Activated T-cell treated with anti-CD3 and anti-CD28 coated beads for 4 hours (primary cell): ENCODE data around the gene SERINC5.
"Not testable (repeated sequence)": the region's sequence is repeated elsewhere in the genome, so short reads cannot be mapped to it uniquely, and the experiment has no call there.

Experiments
- DNase-seq: peaks from one replicate; pipeline ENCODE4 v3.0.0-alpha.2; 2020

Gene SERINC5

DNA sequence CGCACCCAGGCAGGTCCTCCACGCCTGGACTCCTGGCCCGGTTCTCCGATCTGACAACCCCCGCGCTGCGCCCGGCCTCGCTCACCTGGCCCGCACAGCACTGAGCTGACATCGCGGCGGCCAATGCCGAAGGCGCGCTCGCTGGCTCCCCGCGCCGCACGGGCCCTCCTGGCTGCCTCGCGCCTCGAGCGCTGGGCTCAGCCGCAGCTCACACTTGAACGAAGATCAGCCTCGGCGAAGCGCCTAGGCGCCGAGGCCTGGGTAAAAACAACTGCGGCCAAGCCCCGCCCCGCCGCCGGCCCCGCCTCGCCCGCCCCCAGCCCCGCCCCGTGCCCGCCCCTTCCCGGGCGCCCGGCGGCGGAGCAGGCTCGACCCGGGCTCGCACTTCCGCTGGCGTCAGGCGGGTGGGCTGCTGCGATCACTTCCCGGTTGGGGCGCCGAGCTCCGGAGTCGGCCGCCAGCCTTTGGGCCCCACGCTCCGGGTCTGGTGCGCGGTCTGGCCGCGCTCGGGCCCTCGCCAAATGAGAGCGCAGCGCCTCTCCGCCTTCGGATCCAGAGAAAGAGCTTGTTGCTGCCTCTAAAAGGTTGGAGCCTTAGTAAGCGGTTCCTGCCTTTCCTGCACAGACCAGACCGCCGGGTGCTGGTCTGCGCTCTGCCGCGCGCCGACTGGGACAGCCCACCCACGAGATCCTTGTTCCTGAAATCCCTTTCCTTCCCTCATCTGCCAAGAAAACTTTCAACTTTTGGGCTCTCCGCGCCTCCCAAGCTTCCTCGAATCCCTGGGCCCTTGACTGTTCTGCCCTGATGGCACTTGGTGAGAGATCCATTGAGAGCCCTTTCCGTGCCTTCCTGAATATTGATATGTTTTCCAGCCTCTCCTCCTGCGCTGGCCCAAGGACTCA lies at the start of gene SERINC5:
TSS of gene SERINC5 (minus strand) at position 238 of the 902 bp plus-strand sequence. CDS start at position 112, 126 bp downstream.
- DNase-seq = peak; percentile 74

DNA sequence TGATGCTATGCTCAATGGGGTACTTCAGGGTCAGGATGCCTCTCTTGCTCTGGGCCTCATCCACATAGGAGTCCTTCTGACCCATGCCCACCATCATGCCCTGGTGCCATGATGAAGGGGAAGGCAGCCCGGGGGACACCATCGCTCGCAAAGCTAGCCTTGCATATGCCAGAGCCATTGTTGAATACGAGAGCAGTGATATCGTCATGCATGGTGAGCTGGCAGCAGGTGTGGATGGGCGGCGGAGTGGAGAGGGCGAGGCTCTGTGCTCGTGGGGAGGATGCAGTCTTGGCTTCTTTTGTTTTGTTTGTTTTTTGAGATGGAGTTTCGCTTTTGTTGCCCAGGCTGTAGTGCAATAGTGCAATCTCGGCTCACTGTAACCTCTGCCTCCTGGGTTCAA lies 46.8 kb upstream of the SERINC5 start:
- no peak for DNase-seq

DNA sequence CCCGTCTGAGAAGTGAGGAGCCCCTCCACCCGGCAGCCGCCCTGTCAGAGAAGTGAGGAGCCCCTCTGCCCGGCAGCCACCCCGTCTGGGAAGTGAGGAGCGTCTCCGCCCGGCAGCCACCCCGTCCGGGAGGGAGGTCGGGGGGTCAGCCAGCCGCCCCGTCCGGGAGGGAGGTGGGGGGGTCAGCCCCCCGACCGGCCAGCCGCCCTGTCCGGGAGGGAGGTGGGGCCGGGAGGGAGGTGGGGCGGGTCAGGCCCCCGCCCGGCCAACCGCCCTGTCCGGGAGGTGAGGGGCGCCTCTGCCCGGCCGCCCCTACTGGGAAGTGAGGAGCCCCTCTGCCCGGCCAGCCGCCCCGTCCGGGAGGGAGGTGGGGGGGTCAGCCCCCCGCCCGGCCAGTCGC lies 45.5 kb upstream of the SERINC5 start:
- DNase-seq = not testable (repeated sequence)

DNA sequence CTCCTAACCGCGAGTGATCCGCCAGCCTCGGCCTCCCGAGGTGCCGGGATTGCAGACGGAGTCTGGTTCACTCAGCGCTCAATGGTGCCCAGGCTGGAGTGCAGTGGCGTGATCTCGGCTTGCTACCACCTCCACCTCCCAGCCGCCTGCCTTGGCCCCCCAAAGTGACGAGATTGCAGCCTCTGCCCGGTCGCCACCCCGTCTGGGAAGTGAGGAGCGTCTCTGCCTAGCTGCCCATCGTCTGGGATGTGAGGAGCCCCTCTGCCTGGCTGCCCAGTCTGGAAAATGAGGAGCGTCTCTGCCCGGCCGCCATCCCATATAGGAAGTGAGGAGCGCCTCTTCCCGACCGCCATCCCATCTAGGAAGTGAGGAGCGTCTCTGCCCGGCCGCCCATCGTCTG lies 44.9 kb upstream of the SERINC5 start:
- DNase-seq = not testable (repeated sequence)

DNA sequence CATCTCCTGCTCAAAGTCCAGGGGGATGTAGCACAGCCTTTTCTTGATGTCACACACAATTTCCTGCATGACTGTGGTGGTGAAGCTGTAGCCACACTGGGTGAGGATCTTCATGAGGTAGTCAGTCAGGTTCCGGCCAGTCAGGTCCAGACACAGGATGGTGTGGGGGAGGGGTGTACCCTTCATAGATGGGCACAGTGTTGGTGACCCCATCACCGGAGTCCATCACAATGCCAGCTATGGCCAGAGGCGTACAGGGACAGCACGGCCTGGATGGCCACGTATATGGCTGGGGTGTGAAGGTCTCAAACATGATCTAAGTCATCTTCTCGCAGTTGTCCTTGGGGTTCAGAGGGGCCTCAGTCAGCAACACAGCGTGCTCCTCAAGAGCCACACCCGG lies 44.3 kb upstream of the SERINC5 start:
- no peak for DNase-seq

DNA sequence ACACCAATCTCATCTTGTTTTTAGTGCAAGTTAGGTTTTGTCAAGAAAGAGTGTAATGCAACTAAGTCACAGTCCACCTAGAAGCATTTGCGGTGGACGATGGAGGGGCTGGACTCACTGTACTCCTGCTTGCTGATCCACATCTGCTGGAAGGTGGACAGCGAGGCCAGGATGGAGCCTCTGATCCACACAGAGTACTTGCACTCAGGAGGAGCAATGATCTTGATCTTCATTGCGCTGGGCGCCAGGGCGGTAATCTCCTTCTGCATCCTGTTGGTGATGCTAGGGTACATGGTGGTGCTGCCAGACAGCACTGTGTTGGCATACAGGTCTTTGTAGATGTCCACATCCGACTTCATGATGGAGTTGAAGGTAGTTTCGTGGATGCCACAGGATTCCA lies 43.8 kb upstream of the SERINC5 start:
- no peak for DNase-seq

DNA sequence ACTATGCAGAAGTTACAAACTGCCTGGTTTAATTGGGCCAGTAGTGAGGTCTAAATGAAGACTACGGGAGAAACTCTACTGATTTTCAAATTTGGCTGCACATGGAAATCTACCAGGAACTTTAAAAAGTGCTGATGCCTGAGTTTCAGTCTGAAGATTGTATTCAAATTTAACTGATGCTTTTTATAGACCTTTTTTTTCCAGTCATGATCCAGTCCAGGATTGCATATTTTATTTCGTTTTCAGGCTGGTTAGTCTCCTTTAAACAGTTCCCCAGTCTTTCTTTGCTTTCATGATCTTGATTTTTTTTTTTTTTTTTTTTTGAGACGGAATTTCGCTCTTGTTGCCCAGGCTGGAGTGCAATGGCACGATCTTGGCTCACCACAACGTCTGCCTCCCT lies 40.3 kb upstream of the SERINC5 start:
- no peak for DNase-seq

DNA sequence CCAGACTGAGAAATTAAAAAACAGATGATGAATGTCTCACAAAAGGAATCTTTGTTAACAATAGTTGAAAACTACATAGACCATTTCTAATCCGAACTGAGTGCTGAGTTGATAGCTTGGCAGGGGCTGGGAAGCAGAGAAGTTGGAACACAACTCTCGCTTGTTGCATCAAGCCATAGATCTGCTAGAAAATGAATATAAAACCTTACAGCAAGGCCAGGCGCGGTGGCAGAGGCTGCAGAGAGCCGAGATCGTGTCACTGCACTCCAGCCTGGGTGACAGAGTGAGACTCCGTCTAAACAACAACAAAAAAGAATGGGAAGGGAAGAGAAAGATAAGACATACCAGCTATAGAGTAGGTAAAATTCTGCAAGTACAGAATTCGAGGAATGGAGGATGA lies 35.9 kb upstream of the SERINC5 start:
- no peak for DNase-seq

DNA sequence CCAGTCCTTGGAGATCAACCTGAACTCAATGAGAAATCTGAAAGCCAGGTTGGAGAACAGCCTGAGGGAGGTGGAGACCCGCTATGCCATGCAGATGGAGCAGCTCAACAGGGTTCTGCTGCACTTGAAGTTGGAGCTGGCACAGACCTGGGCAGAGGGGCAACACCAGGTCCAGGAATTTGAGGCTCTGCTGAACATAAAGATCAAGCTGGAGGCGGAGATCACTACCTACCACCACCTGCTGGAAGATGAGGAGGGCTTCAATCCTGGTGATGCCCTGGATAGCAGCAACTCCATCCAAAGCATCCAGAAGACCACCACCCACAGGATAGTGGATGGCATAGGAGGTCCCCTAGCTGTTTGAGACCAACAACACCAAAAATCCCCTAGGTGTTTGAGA lies 33.5 kb upstream of the SERINC5 start:
- no peak for DNase-seq

DNA sequence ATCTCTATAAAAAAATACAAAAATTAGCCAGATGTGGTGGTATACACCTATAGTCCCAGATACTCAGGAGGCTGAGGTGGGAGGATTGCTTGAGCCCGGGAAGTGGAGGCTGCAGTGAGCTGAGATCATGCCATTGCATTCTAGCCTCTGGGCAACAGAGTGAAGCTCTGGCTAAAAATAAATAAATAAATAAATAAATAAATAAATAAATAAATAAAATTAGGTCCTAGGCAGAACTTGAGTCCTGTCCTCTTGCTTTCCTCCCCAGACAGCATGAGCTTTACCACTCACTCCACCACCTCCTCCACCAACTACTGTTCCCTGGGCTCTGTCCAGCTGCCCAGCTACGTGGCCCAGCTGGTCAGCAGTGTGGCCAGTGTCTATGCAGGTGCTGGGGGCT lies 32.3 kb upstream of the SERINC5 start:
- no peak for DNase-seq

DNA sequence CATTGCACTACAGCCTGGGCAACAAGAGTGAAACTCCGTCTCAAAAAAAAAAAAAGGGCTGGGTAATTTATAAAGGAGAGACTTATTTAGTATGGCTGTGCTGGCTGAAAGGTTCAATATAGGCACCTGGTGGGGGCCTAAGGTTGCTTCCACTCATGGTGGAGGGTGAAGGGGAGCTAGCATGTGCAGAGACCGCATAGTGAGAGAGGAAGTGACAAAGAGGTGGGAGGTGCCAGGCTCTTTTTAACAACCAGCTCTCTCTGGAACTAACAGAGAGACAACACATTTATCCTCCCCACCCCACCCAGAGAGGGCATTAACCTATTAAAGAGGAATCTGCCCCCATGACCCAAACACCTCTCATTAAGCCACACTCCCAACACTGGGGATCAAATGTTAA lies 28.9 kb upstream of the SERINC5 start:
- DNase-seq = no peak

DNA sequence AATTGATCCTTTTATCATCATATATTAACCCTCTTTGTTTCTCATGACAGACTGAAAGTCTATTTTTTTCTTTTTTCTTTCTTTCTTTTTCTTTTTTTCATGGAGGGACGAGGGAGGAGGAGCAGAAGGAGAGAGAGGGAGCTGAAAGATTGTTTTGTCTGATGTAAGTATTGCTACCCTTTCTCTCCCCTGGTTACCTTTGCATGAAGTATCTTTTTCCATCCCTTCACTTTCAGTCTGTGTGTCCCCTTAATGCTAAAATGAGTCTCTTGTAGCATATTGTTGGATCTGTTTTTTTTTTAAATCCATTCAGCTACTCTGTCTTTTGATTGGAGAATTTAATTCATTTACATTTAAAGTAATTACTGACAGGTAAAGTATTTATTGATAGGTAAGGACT lies 27.5 kb upstream of the SERINC5 start:
- no peak for DNase-seq

DNA sequence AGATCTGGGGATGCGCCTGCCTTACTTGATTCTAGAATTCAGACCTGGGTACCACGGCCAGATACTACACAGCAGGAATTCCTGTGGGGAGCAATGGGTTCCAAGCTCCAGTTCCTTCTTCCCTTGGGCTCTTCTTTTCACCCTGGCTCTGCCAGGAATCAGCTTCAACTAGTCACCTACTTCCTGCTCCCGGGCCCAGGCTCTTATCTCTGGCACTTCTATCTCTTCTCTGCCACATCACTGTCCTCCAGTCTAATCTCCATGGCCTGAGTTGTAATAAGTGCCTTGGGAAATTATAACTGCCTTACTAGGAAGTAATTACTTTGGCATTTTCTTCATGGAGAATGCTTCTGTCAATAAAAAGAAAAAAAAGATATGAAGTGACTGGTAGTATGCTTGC lies 26.2 kb upstream of the SERINC5 start:
- DNase-seq = no peak

DNA sequence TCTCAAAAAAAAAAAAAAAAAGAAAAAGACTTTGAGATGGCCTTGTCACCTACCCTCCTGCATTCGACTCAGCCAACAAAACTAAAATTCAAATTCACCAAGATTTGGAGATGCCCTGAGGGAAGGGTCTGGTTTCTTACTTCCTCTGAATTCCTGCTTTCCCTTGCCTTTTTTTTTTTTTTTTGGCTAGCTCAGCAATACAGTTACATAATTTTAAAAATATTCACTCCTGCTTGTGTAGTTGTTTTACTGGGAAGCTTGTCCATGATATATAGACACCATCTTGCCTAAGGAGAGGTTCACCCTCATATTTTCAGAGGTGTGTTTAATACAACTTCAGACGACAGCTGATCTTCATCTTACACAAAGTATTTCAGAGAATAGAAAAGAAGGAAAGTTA lies 21.3 kb upstream of the SERINC5 start:
- DNase-seq = no peak

DNA sequence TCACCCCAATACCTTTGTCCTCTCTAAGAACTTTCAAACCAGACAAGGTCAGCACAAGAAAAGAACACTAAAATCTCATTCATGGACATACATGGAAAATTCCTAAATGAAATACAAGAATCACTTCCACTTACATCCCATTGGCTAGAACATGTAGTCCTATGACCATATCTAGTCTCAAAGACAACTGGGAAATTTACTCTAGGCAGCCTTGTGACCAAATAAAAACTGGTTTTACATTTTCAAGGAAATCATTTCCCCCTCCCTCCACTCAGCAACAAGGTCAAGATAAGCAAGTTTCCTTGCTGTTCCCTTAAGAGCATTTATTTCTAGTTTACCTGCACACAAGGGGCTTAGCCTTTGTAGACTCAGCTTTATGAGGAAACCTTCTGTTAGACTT lies 20.3 kb upstream of the SERINC5 start:
- no peak for DNase-seq

DNA sequence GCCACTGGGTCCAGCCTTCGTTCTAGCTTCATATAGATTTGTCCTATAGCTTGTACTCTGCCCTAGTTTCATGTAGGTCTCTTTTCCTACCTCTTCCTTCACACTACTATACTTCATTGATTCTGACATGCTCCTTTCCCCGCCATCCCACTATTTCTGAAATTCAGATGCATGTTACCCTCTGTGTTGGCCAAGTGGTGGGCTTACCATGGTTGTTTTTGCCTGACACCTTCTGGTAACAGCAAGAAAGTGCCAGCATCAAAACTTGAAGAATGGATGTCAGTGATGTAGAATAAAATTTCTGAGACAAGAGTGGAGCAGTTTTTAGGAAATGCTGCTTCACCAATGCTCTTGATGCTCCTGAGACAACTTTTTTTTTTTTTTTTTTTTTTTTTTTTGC lies 19.5 kb upstream of the SERINC5 start:
- no peak for DNase-seq

DNA sequence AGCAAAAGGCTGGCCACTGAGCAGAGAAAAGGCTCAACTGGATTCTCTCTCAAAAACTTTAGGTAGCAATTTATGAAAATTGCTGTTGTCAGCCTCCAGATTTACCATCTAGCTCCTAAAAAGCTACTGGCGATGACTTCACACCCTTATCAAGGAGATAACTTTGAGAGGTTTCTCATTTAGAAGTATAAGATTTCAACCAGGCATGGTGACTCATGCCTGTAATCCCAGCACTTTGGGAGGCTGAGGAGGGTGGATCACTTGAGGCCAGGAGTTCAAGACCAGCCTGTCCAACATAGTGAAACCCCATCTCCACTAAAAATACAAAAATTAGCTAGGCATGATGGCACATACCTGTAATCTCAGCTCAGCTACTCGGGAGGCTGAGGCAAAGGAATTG lies 14.7 kb upstream of the SERINC5 start:
- not testable (repeated sequence) for DNase-seq

DNA sequence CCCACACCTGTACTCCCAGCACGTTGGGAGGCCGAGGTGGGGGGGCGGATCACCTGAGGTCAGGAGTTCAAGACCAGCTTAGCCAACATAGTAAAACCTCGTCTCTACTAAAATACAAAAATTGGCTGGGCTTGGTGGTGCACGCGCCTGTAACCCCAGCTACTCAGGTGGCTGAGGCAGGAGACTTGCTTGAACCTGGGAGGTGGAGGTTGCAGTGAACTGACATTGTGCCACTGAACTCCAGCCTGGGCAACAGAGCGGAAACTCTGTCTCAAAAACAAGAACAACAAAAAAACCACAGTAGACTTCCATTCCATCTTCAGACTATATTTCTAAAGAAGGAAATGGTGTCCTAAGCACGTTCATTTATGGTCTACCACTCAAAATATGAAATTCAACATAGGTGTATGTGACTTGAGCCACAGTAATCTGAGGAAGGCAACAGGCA lies 14.2 kb upstream of the SERINC5 start:
- DNase-seq = no peak

DNA sequence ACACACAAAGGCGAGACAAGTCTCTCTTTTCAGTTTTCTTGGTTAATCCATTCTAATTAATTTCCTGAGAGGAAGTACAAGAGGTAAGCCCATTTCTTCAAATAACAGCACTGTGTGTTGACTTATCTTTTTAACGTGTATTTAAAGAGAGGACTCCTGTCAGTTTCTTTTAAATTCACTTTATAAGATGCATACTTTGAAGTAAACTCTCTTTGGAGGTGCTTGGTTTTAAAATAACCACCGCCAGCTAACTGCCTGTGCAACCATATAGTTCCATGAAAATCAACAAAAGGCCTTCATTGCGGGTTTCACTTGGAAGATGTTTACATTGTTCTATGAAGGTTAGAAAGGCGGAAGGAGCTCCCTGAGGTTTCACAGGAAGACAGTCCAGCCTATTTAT lies 13.1 kb upstream of the SERINC5 start:
- no peak for DNase-seq

DNA sequence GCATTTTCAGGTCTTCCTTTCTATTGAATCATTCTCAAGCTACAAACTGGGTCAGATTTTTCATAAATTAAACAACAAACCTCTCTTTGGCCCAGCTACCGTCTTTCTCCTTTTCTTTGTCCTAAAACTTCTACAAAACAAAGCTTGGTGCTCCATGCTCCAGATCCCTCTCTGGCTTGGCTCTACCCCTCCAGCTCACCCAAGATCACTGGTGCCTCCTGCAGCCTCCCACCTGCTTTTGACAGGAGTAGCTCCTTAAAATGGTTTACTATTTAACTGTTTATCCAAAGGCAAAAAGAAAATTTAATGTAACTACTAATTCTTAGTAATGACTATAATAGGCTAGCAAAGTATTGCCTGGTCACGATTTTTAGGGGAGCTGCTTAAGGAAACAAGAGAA lies 10.7 kb upstream of the SERINC5 start:
- no peak for DNase-seq

DNA sequence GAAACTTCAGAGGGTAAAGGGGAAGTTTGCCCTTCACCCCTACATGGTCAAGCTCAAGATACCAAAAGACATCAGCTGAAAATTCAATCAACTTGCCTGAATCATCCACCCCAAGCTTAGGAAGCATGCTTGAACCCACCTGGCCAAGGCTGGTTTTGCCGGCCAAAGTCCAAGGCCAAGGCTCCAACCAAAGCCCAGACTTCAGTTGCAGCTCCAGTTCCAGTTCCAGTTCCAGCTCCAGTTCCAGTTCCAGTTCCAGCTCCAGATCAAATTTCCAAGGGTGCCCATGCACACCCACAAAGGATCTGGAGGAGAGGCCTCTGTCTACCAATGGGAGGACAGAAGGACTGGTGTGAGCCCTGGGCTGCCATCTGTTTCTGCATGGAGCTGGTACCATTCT lies 4.6 kb upstream of the SERINC5 start:
- DNase-seq = no peak

DNA sequence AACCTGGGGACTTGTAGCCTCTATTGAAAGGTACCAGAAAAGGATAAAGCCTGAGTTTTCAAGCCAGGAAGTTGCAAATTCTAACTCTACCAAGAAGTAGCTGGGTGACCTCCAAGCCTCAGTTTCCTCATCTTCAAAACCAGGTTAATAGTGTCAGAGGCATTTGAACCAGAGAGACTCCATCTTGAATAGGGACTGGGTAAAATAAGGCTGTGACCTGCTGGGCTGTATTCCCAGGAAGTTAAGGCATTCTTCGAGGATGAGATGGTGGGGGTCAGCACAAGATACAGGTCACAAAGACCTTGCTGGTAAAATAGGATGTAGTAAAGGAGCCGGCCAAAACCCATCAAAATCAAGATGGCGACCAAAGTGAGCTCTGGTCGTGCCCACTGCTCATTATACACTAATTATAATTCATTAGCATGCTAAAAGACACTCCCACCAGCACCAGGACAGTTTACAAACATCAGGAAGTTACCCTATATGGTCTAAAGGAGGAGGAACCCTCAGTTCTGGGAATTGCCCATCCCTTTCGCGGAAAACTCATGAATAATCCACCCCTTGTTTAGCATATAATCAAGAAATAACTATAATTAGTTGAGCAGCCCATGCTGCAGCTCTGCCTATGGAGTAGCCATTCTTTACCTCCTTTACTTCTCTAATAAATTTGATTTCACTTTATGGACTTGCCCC lies 3.8 kb upstream of the SERINC5 start:
- DNase-seq = no peak

DNA sequence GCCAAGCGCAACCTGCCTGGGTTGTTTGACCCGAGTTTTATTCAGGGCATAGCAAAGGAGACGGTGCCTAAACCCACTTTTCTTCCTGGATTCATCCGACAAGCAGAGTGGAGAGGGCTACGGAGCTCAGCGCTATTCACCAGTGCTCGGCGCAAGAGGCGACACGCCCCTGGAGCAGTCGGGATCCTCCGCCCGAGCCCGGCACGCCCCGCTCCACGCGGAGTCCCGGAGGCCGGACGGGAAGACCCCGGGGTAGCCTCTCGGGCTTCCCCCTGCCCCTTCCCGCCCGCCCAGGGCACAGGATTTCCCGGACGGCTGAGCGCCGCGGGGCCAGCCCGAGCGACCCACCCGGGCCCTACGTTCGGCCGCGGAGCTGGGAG lies 427 bp downstream of the SERINC5 start:
- DNase-seq = no peak

DNA sequence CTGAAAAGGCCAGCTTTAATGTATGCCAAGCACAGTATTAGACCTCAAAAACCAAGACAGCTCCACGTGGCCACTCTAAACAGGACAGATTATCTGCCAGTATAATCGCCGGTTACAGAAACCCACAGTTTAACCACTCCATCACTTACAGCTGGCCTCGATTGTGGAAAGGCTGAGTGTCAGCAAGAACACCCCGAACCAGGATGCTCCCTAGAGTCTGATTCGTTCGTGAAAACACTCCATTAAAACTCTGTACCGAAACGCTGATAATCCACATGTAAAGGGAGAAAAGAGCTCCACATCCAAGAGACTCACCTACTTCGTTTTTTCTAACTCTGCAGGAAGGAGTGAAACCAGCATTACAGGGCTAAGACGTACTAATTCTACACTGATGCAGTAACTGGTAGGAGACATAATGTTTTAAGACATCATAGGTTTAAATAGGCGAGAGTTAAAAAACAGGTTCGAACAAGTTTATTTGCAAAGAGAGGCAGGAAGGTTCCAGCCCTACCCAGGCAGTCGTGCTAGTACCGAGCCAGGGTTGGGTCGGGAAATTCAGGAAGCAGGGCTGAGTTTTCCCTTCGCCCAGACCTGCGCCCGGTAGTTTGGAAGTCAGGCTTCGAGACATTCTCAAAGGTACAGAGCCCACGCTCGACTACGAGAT lies 949 bp downstream of the SERINC5 start:
- DNase-seq = no peak
